ENCODE data around the gene C3orf62.

Gene C3orf62

GRCh38 chr3:49276475-49277382 is at the start of gene C3orf62:
Gene C3orf62, minus strand, starts transcription at chr3:49277232. Its CDS starts 360 bp downstream, at chr3:49276872.
- DNase-seq, result peak; percentile 70

DNA sequence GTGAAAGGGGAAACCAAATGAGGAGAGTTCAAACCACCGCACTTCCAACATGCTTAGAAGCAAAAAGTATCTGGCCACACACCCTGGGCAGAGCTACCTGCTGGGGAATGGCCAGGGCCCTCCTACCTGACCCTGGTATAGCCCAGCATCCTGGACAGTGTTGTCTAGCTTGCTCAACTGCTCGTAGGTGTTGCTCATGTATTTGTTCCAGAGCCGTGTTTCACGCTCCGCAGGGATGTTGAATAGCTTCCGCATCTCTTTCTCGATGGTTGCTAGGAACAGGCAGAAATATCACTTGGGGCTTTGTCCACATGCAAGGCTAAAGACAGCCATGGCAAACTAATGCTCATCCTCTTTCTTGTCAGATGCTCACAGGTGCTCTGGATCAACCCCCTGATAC is 47.7 kb upstream of the C3orf62 start:
- no peak for DNase-seq

- no peak for DNase-seq
Measured at GRCh38 chr3:49316696-49317457, 39.8 kb upstream of the C3orf62 start.

DNA sequence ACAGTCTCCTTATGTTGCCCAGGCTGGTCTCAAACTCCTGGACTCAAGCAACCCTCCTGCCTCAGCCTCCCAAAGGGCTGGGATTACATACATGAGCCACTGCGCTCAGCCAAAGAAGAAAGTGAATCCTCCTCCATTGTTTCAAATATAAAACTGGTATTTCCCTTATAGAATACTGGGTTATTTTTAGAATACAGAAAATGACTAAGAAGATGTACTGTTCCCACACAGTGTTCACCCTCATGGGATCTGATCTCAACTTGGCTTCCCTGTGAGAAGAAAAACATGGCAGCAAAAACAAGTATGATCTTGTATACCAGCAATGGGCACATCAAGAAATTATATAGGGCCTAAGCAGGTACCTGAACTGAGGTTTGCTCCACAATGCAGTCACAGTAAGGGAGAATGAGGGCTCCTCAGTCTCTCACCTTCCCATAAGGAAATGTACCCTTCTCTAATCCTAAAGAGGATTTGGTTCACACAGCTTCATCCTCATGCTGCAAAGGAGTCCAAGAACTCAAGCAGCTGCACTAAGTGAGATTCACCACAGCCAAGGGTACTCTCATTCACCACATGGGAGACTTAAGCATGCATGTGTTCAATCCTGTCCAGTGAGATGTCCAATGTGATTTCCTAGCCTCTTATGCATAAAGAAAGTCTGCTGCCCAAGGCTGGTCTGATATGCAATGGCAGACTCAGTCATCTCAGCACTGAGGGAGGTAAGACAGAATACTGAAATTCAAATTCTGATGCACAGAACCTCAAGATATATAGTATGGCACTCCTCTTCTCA is 37.1 kb upstream of the C3orf62 start:
- no peak for DNase-seq

- no peak for DNase-seq
Measured at GRCh38 chr3:49311283-49311682, 34.3 kb upstream of the C3orf62 start.

- DNase-seq, result no peak
Measured at GRCh38 chr3:49310677-49311076, 33.6 kb upstream of the C3orf62 start.

GRCh38 chr3:49305608-49306007 is 28.6 kb upstream of the C3orf62 start:
- no peak for DNase-seq

DNA sequence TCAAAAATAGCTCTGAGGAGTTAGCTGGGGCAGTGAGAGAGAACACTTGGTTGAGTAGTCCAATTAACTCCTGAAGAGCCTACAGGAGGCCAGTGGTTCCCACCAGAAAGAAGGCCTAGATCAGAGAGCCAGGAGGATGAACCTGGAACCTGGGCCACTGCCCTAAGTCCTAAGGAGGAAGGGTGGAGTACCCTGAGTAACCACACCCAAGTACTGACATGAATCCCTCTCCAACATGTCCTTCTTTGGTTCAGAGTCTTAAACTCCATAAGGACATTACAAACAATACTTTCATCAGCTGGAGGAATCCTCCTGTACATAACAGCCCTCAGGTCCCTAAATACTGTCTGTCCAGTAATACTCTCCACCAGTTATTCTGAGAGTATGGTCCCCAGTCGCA is 25.6 kb upstream of the C3orf62 start:
- no peak for DNase-seq

- no peak for DNase-seq
Measured at GRCh38 chr3:49300595-49300994, 23.6 kb upstream of the C3orf62 start.

- DNase-seq, result no peak
Measured at GRCh38 chr3:49298511-49298910, 21.5 kb upstream of the C3orf62 start.

GRCh38 chr3:49296781-49297411 is 19.9 kb upstream of the C3orf62 start:
- DNase-seq, result no peak

DNA sequence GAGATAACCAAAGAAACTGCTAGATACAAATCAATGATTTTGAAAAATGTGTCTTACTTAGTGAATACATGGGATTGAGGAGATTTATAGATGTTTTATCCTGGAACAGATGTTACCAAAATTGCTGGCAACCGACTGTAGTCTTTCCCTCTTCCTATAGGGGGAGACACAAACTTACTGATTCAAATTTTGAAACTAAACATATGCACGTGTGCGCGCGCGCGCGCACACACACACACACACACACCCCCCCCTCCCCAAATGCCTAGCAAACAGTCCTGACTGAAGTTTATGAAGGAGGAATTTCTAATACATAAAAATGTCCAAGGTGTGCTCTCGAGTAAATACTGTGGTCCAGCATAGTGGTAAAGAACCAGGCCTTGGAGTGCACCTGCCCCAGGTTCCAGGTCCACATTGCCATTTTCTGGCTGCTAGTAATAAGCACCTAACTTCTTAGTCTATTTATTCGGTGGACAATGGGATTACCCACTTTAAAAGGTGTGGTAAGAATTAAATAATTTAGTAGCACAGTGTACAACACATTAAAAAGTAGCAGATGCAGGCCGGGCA is 18.5 kb upstream of the C3orf62 start:
- peak; percentile 21 for DNase-seq

GRCh38 chr3:49294343-49294742 is 17.3 kb upstream of the C3orf62 start:
- no peak for DNase-seq

- no peak for DNase-seq
Measured at GRCh38 chr3:49283997-49284396, 7.0 kb upstream of the C3orf62 start.

GRCh38 chr3:49279376-49279775 is 2.3 kb upstream of the C3orf62 start:
- no peak for DNase-seq

GRCh38 chr3:49278548-49278947 is 1.5 kb upstream of the C3orf62 start:
- no peak for DNase-seq

- DNase-seq, result no peak
Measured at GRCh38 chr3:49277383-49277775, 347 bp upstream of the C3orf62 start.

DNA sequence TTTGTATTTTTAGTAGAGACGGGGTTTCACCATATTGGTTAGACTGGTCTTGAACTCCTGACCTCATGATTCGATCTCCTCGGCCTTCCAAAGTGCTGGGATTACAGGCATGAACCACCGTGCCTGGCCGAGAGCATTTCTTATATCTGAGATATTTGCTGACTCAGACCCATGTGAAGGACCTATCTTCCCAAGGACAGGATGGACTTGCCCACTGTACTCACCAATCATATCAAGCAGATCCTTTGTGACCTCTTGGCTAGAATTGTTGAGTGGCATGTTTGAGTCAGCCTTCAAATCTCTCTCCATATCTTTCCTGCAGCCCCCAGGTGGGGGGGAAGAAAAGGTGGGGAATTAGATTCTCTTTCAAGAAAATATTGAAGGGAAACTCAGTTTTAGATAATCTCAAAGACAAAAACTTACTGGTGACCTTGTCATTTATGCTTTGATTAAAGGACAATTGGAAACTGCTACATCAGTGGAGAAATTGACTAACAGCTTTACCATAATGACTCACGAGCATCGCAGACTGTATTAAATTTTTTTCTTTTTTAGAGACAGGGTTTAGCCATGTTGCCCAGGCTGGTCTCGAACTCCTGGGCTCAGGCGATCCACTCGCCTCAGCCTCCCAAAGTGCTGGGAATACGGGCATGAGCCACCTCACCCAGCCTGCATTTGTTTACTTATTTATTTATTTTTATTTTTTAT is 3.1 kb downstream of the C3orf62 start:
- DNase-seq, result no peak

- no peak for DNase-seq
Measured at GRCh38 chr3:49271047-49271446, 6.0 kb downstream of the C3orf62 start.

GRCh38 chr3:49270156-49270500 is 6.9 kb downstream of the C3orf62 start:
- no peak for DNase-seq

DNA sequence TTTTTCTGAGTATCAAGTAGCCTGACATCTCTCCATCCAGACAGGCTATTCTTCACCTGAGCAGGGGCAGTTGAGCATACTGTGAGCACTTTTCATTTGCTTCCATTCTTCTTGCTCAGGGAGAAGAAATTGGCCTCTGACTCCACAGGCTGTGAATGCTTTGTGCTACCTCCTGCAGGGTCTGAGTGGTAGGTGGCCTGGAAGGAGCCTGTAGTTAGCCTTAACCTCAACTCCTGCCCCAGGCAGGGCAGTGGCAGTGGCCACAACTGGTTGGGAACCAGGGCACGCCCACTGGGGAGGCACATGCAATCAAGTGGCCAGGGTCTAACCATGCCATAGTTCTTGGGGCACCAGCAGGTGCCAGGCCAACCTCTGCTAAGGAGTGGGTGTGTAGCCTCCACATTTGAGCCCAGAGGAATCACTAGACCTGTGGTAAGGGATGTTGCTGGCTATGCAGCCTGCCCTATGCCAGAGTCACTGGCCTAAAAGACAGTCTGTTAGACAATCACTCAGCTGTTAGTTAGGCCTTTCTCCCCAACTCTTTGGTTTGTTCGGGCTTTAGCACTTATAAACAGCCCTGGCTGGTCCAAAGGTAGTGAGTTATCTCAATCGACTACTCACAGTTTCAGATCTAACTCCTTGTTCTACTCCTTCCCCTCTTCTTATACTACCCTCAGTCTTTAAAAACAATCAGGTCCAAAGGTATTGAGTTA is 7.4 kb downstream of the C3orf62 start:
- DNase-seq, result no peak

Measured in CD4-positive, alpha-beta T cell treated with Interleukin-15 for 1 hour (primary cell).